Ovary (tissue), 3 donors: ENCODE measurements around the gene GMPR.

Experiments used
- CTCF ChIP-seq, 3 donors: fragments of 450-650 bp in 2 of 3; fragments of 200-600 bp in 1 of 3; IDR thresholded peaks; one replicate each; pipeline versions ENCODE4 v1.5.1 to v1.8.0; 2016 to 2022; ENCODE audit warnings: antibody characterized with exemption in 3 of 3, mild to moderate bottlenecking in 1 of 3
- EP300 ChIP-seq: sonication (generic); formaldehyde crosslinking; IDR thresholded peaks from one replicate; pipeline ENCODE4 v1.6.1; 2017; ENCODE audit warnings: antibody characterized with exemption
- POLR2A ChIP-seq: fragments of 450-650 bp; IDR thresholded peaks from one replicate; pipeline ENCODE4 v1.6.1; 2017; ENCODE audit warnings: antibody characterized with exemption, mild to moderate bottlenecking, moderate library complexity
- donor health status: DM: no; HTN: no; CAD: no.

DNA sequence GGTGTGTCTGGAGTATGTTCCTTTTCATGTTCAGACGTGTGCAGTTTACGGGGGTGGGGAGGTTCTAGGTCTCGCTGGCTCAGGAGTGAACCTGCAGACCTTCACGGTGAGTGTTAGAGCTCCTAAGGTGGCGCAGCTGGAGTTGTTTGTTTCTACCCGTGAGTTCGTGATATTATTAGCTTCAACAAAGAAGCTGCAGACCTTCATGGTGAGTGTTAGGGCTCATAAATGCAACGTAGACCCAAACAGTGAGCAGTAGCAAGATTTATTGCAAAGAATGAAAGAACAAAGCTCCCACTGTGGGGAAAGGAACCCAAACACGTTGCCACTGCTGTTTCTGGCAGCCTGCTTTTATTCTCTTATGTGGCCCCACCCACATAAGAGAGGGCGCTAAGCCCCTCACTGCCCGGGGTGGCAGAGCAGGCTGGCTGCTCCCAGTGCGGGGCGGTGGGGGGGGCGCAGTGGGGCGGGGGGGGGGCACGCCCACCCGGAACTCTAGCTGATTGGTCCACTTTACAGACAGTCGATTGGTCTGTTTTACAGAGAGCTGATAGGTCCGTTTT lies 41.3 kb upstream of the GMPR start:
- TF ChIP-seq CTCF (IDR thresholded peaks at IDR 0.05) (no peak), POLR2A (no peak), EP300 (no peak)
